Large intestine (tissue), 12 donors: ENCODE data around the gene NOCT. TPM values are rescaled to one million over a fixed set of nuclear protein-coding genes. Genes with fewer than 3 reads are reported as not detected.
A peak's percentile ranks its signal among the peaks of the same experiment; 100 is the strongest.

ENCODE experiments used
- DNase-seq, 2 donors: peaks; one replicate each; pipeline versions ENCODE4 v3.0.0 to v3.0.0-alpha.2; 2013
- H3K27ac ChIP-seq: one replicate; pipeline ENCODE4 v1.5.1; 2013; ENCODE audit warnings: low read length
- H3K27me3 ChIP-seq: 2 replicates; pipeline ENCODE4 v1.6.1; 2013; ENCODE audit warnings: low read length; ENCODE audit not compliant: control insufficient read depth, insufficient read depth
- H3K36me3 ChIP-seq: 2 replicates; pipeline ENCODE4 v1.6.1; 2013; ENCODE audit warnings: low read length; ENCODE audit not compliant: control insufficient read depth, insufficient read depth
- H3K4me1 ChIP-seq: one replicate; pipeline ENCODE4 v1.6.1; 2013; ENCODE audit warnings: low read length; ENCODE audit not compliant: control insufficient read depth, insufficient read depth
- H3K4me3 ChIP-seq: one replicate; pipeline ENCODE4 v1.5.1; 2013; ENCODE audit warnings: low read length
- H3K9me3 ChIP-seq: one replicate; pipeline ENCODE4 v1.6.1; 2013; ENCODE audit warnings: mild to moderate bottlenecking, low read depth, low read length, moderate library complexity; ENCODE audit not compliant: control insufficient read depth
- WGBS: methylation state at CpG from one replicate; pipeline ENCODE4 v1.1.5; 2013; ENCODE audit warnings: low lambda C conversion rate; ENCODE audit not compliant: insufficient coverage; 5-methylcytosine and 5-hydroxymethylcytosine counted together
- long read RNA-seq, 11 donors: transcript quantifications; one replicate each; lab custom pipeline, GENCODE V29; 2026
- polyA plus RNA-seq: library from polyadenylated mRNA; unstranded; fragments of 120-200 nt; gene quantifications from one replicate; pipeline ENCODE4 v1.2.1, GENCODE V29; 2013

Gene NOCT, protein sequence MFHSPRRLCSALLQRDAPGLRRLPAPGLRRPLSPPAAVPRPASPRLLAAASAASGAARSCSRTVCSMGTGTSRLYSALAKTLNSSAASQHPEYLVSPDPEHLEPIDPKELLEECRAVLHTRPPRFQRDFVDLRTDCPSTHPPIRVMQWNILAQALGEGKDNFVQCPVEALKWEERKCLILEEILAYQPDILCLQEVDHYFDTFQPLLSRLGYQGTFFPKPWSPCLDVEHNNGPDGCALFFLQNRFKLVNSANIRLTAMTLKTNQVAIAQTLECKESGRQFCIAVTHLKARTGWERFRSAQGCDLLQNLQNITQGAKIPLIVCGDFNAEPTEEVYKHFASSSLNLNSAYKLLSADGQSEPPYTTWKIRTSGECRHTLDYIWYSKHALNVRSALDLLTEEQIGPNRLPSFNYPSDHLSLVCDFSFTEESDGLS
- polyA plus RNA-seq = 5.4 TPM
- long read RNA-seq, donor 1 = 0 reads
- long read RNA-seq, donor 2, partial matches to known transcripts = 0 of 2 reads
- long read RNA-seq, donor 2, other reads (novel, unspliced or antisense) = 0 of 2 reads
- long read RNA-seq, donor 3, partial matches to known transcripts = 0 of 2 reads
- long read RNA-seq, donor 3, other reads (novel, unspliced or antisense) = 0 of 2 reads
- long read RNA-seq, donor 4 = 0 reads
- long read RNA-seq, donor 5, partial matches to known transcripts = 6 of 11 reads
- long read RNA-seq, donor 5, other reads (novel, unspliced or antisense) = 5 of 11 reads
- long read RNA-seq, donor 6, partial matches to known transcripts = 12 of 22 reads
- long read RNA-seq, donor 6, other reads (novel, unspliced or antisense) = 10 of 22 reads
- long read RNA-seq, donor 7, partial matches to known transcripts = 0 of 1 reads
- long read RNA-seq, donor 7, other reads (novel, unspliced or antisense) = 0 of 1 reads
- long read RNA-seq, donor 8 = 0 reads
- long read RNA-seq, donor 9, partial matches to known transcripts = 25 of 27 reads
- long read RNA-seq, donor 9, other reads (novel, unspliced or antisense) = 0 of 27 reads
- long read RNA-seq, donor 10, partial matches to known transcripts = 6 of 25 reads
- long read RNA-seq, donor 10, other reads (novel, unspliced or antisense) = 18 of 25 reads
- long read RNA-seq, donor 11 = 0 reads

- H3K27ac ChIP-seq = peak within 1 kb of the TSS; percentile 77
- peak within 1 kb of the TSS; percentile 70 for H3K4me3 ChIP-seq
- H3K36me3 ChIP-seq = no peaks in the 10 kb centered on the region
- DNase-seq = peak; percentile 90 to 93
- WGBS = no CpG with 5 or more reads among the region's 62 CpGs
- peaks cover 34% of the 10 kb centered on the region for H3K4me1 ChIP-seq
- no peaks in the 10 kb centered on the region for H3K27me3 ChIP-seq
- no peaks in the 10 kb centered on the region for H3K9me3 ChIP-seq
These were observed at the start of gene NOCT for GRCh38 chr4:139015269-139015947. TSS of gene NOCT (plus strand) at chr4:139015781. CDS start at chr4:139015982, 201 bp downstream.

GRCh38 chr4:138967313-138967712 is 48.3 kb upstream of the NOCT start:
- no peaks in the 10 kb centered on the region for H3K9me3 ChIP-seq
- H3K4me1 ChIP-seq = peaks cover 4% of the 10 kb centered on the region
- H3K36me3 ChIP-seq = no peaks in the 10 kb centered on the region
- no CpG with 5 or more reads among the region's 3 CpGs for WGBS
- H3K27ac ChIP-seq = peak overlapping the region; percentile 74
- H3K4me3 ChIP-seq = no peak overlapping the region
- DNase-seq = peak; percentile 83 to 93
- H3K27me3 ChIP-seq = no peaks in the 10 kb centered on the region

DNA sequence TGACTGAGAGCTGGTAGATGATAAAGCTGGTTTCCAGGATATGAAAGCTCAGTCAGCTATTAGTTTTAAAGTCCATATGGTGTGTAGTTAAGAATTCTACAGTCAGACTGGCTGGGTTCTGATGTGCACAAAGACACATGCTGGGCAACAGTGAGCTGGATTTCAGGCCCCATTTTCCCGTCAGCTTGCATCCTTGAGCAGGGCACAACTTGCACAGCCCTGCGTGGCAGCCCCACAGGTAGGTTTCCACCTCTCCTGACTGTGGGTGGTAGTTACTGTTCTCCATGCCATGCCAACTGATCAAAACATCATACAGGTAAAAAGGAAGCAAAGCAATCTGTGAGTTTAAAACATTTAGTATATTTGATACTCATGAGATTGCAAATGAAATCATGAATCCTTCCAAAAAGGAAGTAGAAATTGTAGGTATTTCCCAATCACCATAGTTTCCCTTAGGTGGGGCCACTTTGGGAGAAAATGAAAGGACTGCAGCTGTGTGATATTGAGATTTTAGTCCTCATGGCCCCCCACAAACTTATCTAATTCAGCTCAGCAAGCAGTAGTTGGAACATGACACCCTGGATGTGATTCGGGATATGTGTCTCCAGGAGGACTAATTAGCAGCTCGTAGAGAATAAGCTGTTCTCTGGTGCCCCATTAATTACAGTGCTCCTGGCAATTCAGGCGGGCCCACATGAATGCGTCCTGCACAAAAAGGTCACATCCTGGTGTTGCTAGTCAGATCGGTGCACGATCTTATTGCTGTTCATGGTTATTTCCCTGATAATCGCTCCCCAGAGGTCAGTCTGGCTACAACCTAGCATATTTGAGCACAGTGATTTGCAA is 42.4 kb upstream of the NOCT start:
- Histone ChIP-seq H3K9me3 (no peaks in the 10 kb centered on the region), H3K4me3 (no peak overlapping the region), H3K27me3 (no peaks in the 10 kb centered on the region), H3K27ac (peak overlapping the region; percentile 46), H3K36me3 (no peaks in the 10 kb centered on the region), H3K4me1 (peaks cover 8% of the 10 kb centered on the region)
- no CpG with 5 or more reads among the region's 9 CpGs for WGBS
- DNase-seq = peak; percentile 16 to 50

DNA sequence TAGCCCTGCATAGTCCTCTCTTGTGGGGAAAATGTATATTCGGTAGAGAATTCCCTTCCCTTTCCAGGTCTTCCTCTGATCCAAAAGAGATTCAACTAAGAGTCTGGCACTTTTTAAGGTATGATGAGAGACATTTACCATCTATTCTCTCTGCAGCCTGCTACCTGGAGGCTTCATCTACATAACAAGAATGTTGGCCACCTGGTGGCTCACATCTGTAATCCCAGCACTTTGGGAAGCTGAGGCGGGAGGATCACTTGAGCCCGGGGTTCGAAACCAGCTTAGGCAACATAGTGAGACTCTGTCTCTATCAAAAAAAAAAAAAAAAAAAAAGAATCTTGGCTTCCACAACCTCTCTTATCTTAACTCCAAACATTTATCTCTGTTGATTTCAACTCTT is 40.4 kb upstream of the NOCT start:
- WGBS = no CpG with 5 or more reads among the region's 4 CpGs
- H3K4me1 ChIP-seq = peaks cover 8% of the 10 kb centered on the region

GRCh38 chr4:138976526-138976925 is 39.1 kb upstream of the NOCT start:
- Histone ChIP-seq H3K4me3 (no peak overlapping the region), H3K27ac (no peak overlapping the region), H3K27me3 (no peaks in the 10 kb centered on the region), H3K9me3 (no peaks in the 10 kb centered on the region), H3K36me3 (no peaks in the 10 kb centered on the region), H3K4me1 (peaks cover 8% of the 10 kb centered on the region)
- DNase-seq = no peak

More for the DNA sequence above, 40.4 kb upstream of the NOCT start:
- Histone ChIP-seq H3K27me3 (no peaks in the 10 kb centered on the region), H3K36me3 (no peaks in the 10 kb centered on the region), H3K4me3 (no peak overlapping the region), H3K9me3 (no peaks in the 10 kb centered on the region), H3K27ac (no peak overlapping the region)
- DNase-seq = no peak

DNA sequence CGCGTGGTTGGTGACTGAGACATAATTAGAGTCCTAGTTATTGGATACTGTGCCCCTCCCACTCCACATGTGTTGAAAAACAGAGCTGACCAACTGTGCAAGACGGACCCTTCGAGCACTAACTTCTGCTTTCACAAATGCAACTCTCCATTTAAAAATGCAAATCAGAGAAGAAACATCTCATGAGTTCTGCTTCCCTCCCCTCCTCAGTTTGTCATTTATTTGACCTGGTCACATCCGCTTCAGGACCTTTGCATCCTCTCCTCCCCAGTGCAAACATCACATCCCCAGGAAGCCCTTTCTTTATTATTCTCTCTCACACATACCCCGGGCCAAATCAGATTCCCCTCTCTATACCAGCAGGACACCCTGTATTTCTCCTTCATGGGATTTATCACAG is 38.1 kb upstream of the NOCT start:
- Histone ChIP-seq H3K27me3 (no peaks in the 10 kb centered on the region), H3K4me3 (no peak overlapping the region), H3K36me3 (no peaks in the 10 kb centered on the region), H3K9me3 (no peaks in the 10 kb centered on the region), H3K27ac (no peak overlapping the region), H3K4me1 (peaks cover 8% of the 10 kb centered on the region)
- no peak for DNase-seq
- 12% methylated on average over 2 of the region's 6 CpGs for WGBS

DNA sequence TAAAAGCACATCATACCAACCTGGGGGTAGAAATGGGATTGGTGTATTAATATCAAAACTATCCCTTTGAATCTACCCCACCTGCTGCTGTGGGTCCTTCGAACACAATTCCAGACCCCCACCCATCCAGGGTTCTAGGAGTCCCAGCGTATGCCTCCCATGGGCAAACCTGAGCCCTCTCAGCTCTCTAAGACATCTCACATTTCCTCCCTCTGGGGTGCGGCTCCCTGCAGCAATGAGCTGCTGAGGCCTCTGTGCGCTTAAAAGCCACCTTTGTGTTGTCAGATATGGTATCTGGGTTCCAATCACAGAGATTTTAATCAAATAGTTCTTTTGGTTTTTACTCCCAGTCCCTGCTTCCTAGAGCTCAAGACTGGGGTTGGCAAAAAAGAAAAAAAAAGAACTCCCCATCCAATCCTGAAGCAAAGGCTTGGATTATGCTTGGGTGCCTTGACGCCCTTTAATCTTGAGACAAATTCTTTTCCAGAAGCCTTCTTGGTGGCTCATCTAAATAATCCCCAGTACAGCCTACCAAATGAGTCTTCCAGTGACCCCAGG is 37.5 kb upstream of the NOCT start:
- Histone ChIP-seq H3K4me3 (no peak overlapping the region), H3K4me1 (peaks cover 5% of the 10 kb centered on the region), H3K9me3 (no peaks in the 10 kb centered on the region), H3K36me3 (no peaks in the 10 kb centered on the region), H3K27me3 (no peaks in the 10 kb centered on the region), H3K27ac (no peak overlapping the region)
- WGBS = no CpG with 5 or more reads among the region's 5 CpGs
- no peak for DNase-seq

- Histone ChIP-seq H3K36me3 (no peaks in the 10 kb centered on the region), H3K27me3 (no peaks in the 10 kb centered on the region), H3K4me3 (no peak overlapping the region), H3K9me3 (no peaks in the 10 kb centered on the region), H3K27ac (no peak overlapping the region), H3K4me1 (peaks cover under 1% of the 10 kb centered on the region)
- DNase-seq = no peak
- WGBS = no CpG with 5 or more reads among the region's 3 CpGs
These were observed 37.0 kb upstream of the NOCT start for GRCh38 chr4:138978600-138978999.

DNA sequence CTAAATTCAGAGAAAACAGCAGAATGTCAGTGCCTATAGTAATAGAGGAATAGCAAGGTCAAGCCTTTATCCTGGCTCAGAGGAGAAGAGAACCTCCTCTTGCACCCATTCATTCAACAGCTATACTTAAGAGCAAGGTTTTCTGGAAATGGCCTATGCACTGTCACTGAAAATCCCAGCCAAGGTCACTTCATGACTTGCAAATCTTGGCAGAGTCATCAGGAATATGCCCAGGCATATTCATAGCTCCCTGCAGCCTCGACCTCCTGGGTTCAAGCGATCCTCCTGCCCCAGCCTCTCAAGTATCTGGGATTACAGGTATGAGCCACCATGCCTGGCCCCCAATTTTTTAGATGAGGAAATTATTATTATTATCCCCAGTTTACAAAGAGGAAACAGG is 35.8 kb upstream of the NOCT start:
- Histone ChIP-seq H3K27ac (no peak overlapping the region), H3K4me3 (no peak overlapping the region), H3K4me1 (no peaks in the 10 kb centered on the region), H3K27me3 (no peaks in the 10 kb centered on the region), H3K36me3 (no peaks in the 10 kb centered on the region), H3K9me3 (no peaks in the 10 kb centered on the region)
- no CpG with 5 or more reads among the region's 2 CpGs for WGBS
- DNase-seq = no peak
